OCI-LY7 (cell line): Measurements from ENCODE around the gene TP53RK.

ENCODE experiments used
- EZH2phosphoT487 ChIP-seq: fragments of 200-600 bp; sonication (generic); IDR thresholded peaks from 2 replicates; pipeline ENCODE4 v1.6.1; 2018; ENCODE audit warnings: low read depth, borderline replicate concordance, mild to moderate bottlenecking, mixed run types, antibody characterized with exemption, low read length, moderate library complexity, mixed read lengths
- TF ChIP-seq, protein P1 (sequence below): fragments of 200-600 bp; sonication (generic); conservative IDR thresholded peaks from 2 replicates; pipeline ENCODE4 v1.5.1; 2014; ENCODE audit warnings: mild to moderate bottlenecking, antibody characterized with exemption, low read length, moderate library complexity, mixed read lengths

DNA sequence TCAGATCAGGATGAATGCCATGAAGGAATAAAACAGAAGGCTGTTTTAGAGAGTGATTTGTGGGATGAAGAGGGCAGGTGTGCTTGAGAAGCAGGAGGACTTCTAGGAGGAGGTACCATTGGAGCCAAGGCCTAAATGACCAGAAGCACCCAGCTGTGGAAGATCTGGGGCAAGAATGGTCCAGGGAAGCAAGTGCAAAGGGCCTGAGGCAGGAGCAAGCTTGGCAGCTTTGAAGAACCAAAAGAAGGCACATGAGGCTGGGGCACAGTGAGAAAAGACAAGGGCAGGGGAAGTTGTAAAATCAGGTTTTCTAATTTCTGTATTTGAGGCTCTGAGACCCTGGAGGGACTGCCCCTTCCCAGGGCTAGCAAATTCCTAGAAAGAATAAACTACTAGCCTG lies 47.8 kb downstream of the TP53RK start:
- TF ChIP-seq, protein P1, sequence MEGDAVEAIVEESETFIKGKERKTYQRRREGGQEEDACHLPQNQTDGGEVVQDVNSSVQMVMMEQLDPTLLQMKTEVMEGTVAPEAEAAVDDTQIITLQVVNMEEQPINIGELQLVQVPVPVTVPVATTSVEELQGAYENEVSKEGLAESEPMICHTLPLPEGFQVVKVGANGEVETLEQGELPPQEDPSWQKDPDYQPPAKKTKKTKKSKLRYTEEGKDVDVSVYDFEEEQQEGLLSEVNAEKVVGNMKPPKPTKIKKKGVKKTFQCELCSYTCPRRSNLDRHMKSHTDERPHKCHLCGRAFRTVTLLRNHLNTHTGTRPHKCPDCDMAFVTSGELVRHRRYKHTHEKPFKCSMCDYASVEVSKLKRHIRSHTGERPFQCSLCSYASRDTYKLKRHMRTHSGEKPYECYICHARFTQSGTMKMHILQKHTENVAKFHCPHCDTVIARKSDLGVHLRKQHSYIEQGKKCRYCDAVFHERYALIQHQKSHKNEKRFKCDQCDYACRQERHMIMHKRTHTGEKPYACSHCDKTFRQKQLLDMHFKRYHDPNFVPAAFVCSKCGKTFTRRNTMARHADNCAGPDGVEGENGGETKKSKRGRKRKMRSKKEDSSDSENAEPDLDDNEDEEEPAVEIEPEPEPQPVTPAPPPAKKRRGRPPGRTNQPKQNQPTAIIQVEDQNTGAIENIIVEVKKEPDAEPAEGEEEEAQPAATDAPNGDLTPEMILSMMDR = no peak
- TF ChIP-seq EZH2phosphoT487 = no peak
